Measurements from ENCODE around the gene OR10V1. TPM values are rescaled to one million over a fixed set of nuclear protein-coding genes. Genes with fewer than 3 reads are reported as not detected.

The OR10V1 gene
- not detected for polyA plus RNA-seq (2013, experiment 1 of 2)
- polyA plus RNA-seq (2013, experiment 2 of 2), result not detected

DNA sequence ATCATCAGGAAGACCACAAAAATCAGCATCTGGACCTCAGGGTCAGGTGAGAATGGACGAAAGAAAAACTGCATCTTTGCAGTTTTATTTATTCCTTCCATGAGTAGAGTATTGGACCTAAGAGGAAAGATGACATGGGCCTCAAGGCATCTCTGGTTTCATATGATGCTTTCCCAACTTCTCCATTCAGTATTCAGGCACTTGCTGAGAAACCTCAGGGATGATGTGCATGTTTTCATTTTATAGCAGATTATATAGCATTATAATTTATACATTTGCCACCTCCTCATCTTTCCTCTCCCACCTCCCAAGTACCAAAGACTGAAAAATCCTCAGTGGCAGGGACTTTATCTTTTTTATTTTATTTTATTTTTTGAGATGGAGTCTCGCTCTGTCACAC, at the start of gene OR10V1:
Gene OR10V1, minus strand, starts transcription at position 101 of the 400 bp plus-strand sequence. Its CDS starts 0 bp downstream, at position 101.
- Histone ChIP-seq H3K27ac (ENCODE audit: low read depth, low read length, severe bottlenecking) (no peak within 1 kb of the TSS), H3K36me3 (ENCODE audit: control insufficient read depth, insufficient read depth, low read length) (no peaks in the 10 kb centered on the region), H3K4me1 (ENCODE audit: control insufficient read depth, insufficient read depth, low read length, poor library complexity, severe bottlenecking) (peaks cover under 1% of the 10 kb centered on the region), H3K4me3 (ENCODE audit: extremely low read depth, insufficient read depth, low read length, poor library complexity, severe bottlenecking) (no peak within 1 kb of the TSS), H3K9me3 (ENCODE audit: control insufficient read depth, low read length) (no peaks in the 10 kb centered on the region)
- 86% methylated on average over 1 of the region's 2 CpGs; no CpG with 5 or more reads in 1 of the 2 experiments for WGBS, 2 experiments (ENCODE audit: insufficient coverage in 2 of 2)

GRCh38 chr11:59761993-59762392, 48.3 kb upstream of the OR10V1 start:
- WGBS, 2 experiments (ENCODE audit: insufficient coverage in 2 of 2), result 92 to 95% methylated on average over 6 of the region's 6 CpGs

GRCh38 chr11:59760771-59761170, 47.1 kb upstream of the OR10V1 start:
- WGBS, 2 experiments (ENCODE audit: insufficient coverage in 2 of 2), result 93% methylated on average over 4 of the region's 4 CpGs; no CpG with 5 or more reads in 1 of the 2 experiments
- Histone ChIP-seq H3K9me3 (ENCODE audit: control insufficient read depth, low read length) (no peaks in the 10 kb centered on the region), H3K36me3 (ENCODE audit: control insufficient read depth, insufficient read depth, low read length) (peaks cover 42% of the 10 kb centered on the region), H3K4me1 (ENCODE audit: control insufficient read depth, insufficient read depth, low read length, poor library complexity, severe bottlenecking) (peaks cover 6% of the 10 kb centered on the region), H3K27ac (ENCODE audit: low read depth, low read length, severe bottlenecking) (no peak overlapping the region), H3K4me3 (ENCODE audit: extremely low read depth, insufficient read depth, low read length, poor library complexity, severe bottlenecking) (no peak overlapping the region)

More at GRCh38 chr11:59761993-59762392, 48.3 kb upstream of the OR10V1 start:
- H3K36me3 ChIP-seq (ENCODE audit: control insufficient read depth, insufficient read depth, low read length), result peaks cover 42% of the 10 kb centered on the region
- no peak overlapping the region for H3K27ac ChIP-seq (ENCODE audit: low read depth, low read length, severe bottlenecking)
- no peak overlapping the region for H3K4me3 ChIP-seq (ENCODE audit: extremely low read depth, insufficient read depth, low read length, poor library complexity, severe bottlenecking)
- peaks cover 7% of the 10 kb centered on the region for H3K4me1 ChIP-seq (ENCODE audit: control insufficient read depth, insufficient read depth, low read length, poor library complexity, severe bottlenecking)
- H3K9me3 ChIP-seq (ENCODE audit: control insufficient read depth, low read length), result no peaks in the 10 kb centered on the region

DNA sequence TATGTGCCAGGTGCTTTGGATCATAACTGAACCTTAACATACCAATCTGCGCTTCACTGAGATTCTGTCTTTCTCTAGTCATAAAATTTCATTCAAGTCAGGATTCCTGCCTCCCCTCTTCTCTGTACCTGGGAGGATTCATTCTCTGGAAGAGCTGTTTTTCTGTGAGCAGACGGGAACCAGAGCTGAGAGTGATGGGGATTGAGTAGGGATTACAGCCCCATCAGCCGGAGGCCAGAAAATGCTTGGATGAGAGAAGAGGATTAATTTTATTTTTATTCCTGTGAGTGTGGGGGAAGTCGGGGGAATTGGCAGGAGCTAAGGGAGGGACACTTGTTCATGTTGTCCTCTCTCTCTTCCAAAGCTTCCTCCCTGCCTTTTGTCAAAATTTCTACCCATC, 46.3 kb upstream of the OR10V1 start:
- Histone ChIP-seq H3K4me3 (ENCODE audit: extremely low read depth, insufficient read depth, low read length, poor library complexity, severe bottlenecking) (no peak overlapping the region), H3K9me3 (ENCODE audit: control insufficient read depth, low read length) (no peaks in the 10 kb centered on the region), H3K4me1 (ENCODE audit: control insufficient read depth, insufficient read depth, low read length, poor library complexity, severe bottlenecking) (peaks cover 4% of the 10 kb centered on the region), H3K36me3 (ENCODE audit: control insufficient read depth, insufficient read depth, low read length) (peaks cover 42% of the 10 kb centered on the region), H3K27ac (ENCODE audit: low read depth, low read length, severe bottlenecking) (no peak overlapping the region)
- 83% methylated on average over 1 of the region's 4 CpGs; no CpG with 5 or more reads in 1 of the 2 experiments for WGBS, 2 experiments (ENCODE audit: insufficient coverage in 2 of 2)

DNA sequence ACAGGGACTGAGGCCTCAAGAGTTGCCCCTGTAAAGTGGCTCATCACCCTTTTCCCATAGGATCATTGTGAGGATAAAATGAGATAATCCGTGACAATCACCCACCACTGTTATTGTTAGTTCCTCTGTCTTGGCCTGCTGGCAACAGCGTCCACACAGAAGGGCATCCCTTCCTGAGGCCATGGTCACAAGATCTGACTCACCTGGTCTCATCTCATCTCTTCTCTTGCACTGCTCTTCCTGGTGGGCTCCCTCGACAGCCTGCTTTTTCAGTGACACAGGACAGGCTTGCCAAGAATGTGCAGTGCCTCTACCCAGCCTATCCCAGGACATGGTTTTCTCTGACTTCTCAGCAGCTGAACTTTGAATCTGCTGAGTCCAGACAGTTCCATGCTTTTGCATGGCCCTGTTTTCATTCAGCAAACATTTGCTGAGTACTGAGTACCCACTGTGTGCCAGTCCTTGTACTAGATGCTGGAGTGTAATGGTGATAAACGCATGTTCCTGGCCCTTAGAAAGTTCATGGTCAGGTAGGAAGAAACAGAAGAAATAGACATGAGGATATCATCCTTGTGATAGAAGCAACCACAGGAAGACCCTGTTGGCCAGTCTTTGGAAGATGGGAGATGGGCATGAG, 44.9 kb upstream of the OR10V1 start:
- Histone ChIP-seq H3K4me3 (ENCODE audit: extremely low read depth, insufficient read depth, low read length, poor library complexity, severe bottlenecking) (no peak overlapping the region), H3K4me1 (ENCODE audit: control insufficient read depth, insufficient read depth, low read length, poor library complexity, severe bottlenecking) (peaks cover 4% of the 10 kb centered on the region), H3K9me3 (ENCODE audit: control insufficient read depth, low read length) (no peaks in the 10 kb centered on the region), H3K27ac (ENCODE audit: low read depth, low read length, severe bottlenecking) (no peak overlapping the region), H3K36me3 (ENCODE audit: control insufficient read depth, insufficient read depth, low read length) (peaks cover 42% of the 10 kb centered on the region)
- WGBS, 2 experiments (ENCODE audit: insufficient coverage in 2 of 2), result 88 to 93% methylated on average over 3 to 4 of the region's 4 CpGs

GRCh38 chr11:59756845-59757244, 43.2 kb upstream of the OR10V1 start:
- peaks cover 27% of the 10 kb centered on the region for H3K36me3 ChIP-seq (ENCODE audit: control insufficient read depth, insufficient read depth, low read length)
- peak overlapping the region; percentile 85 for H3K4me3 ChIP-seq (ENCODE audit: extremely low read depth, insufficient read depth, low read length, poor library complexity, severe bottlenecking)
- peaks cover 4% of the 10 kb centered on the region for H3K4me1 ChIP-seq (ENCODE audit: control insufficient read depth, insufficient read depth, low read length, poor library complexity, severe bottlenecking)
- 60 to 68% methylated on average over 2 to 3 of the region's 4 CpGs for WGBS, 2 experiments (ENCODE audit: insufficient coverage in 2 of 2)
- no peaks in the 10 kb centered on the region for H3K9me3 ChIP-seq (ENCODE audit: control insufficient read depth, low read length)
- H3K27ac ChIP-seq (ENCODE audit: low read depth, low read length, severe bottlenecking), result no peak overlapping the region

GRCh38 chr11:59756558-59756840, 42.9 kb upstream of the OR10V1 start:
- H3K36me3 ChIP-seq (ENCODE audit: control insufficient read depth, insufficient read depth, low read length), result peaks cover 26% of the 10 kb centered on the region
- H3K4me1 ChIP-seq (ENCODE audit: control insufficient read depth, insufficient read depth, low read length, poor library complexity, severe bottlenecking), result peaks cover 4% of the 10 kb centered on the region
- H3K4me3 ChIP-seq (ENCODE audit: extremely low read depth, insufficient read depth, low read length, poor library complexity, severe bottlenecking), result peak overlapping the region; percentile 85
- WGBS, 2 experiments (ENCODE audit: insufficient coverage in 2 of 2), result 63 to 79% methylated on average over 2 to 3 of the region's 3 CpGs
- H3K27ac ChIP-seq (ENCODE audit: low read depth, low read length, severe bottlenecking), result peak overlapping the region; percentile 94
- H3K9me3 ChIP-seq (ENCODE audit: control insufficient read depth, low read length), result no peaks in the 10 kb centered on the region

- Histone ChIP-seq H3K27ac (ENCODE audit: low read depth, low read length, severe bottlenecking) (peak overlapping the region; percentile 94), H3K4me3 (ENCODE audit: extremely low read depth, insufficient read depth, low read length, poor library complexity, severe bottlenecking) (peak overlapping the region; percentile 85), H3K4me1 (ENCODE audit: control insufficient read depth, insufficient read depth, low read length, poor library complexity, severe bottlenecking) (peaks cover 4% of the 10 kb centered on the region), H3K9me3 (ENCODE audit: control insufficient read depth, low read length) (no peaks in the 10 kb centered on the region), H3K36me3 (ENCODE audit: control insufficient read depth, insufficient read depth, low read length) (peaks cover 20% of the 10 kb centered on the region)
- 0 to 1% methylated on average over 13 to 17 of the region's 23 CpGs for WGBS, 2 experiments (ENCODE audit: insufficient coverage in 2 of 2)
Measured at GRCh38 chr11:59755701-59756557, 42.3 kb upstream of the OR10V1 start.

DNA sequence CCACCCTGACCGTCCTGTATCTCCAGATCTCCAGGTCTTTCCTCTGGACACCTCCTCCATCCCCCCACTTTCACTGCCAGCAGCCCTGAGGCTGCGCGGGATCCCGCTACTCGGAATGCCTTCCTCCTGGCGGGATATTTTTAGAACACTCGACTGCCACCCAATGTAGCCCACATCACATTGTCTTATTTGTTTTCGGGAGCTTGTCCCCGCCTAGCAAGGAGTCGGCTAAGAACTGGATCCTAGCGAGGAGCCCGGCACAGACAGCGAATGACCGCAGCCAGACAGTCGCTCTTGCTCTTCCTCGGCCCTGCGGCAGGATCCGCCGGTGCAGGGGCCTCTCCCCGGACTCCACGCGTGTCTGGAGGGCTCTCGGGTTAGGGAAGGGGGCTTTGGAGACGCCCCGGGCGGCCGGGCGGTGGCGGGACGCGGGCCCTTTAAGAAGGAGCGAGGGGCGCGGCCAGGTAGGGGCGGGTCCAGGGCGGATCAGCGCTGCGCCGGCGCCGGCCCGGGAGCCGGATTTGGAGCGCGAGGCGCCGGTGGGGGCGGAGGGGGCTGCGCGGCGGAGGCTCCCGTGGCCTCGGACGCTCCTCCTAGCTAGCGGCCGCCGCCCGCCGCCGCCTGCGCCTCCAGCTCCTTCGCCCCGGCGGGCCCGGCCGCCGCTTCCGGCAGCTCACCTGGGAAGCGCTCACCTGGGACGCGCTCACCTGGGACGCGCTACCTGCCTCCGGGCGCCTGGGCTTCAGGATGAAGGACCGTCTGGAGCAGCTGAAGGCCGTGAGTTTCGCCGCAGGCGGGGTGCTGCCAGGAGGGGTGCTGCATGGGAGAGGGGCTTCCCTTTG, 41.4 kb upstream of the OR10V1 start, which contains the start of gene STX3:
Gene STX3, plus strand, starts transcription at position 518 of the 842 bp plus-strand sequence. Its CDS starts 230 bp downstream, at position 748.
- H3K9me3 ChIP-seq (ENCODE audit: control insufficient read depth, low read length), result no peaks in the 10 kb centered on the region
- peaks cover 4% of the 10 kb centered on the region for H3K4me1 ChIP-seq (ENCODE audit: control insufficient read depth, insufficient read depth, low read length, poor library complexity, severe bottlenecking)
- H3K27ac ChIP-seq (ENCODE audit: low read depth, low read length, severe bottlenecking), result peak within 1 kb of the TSS; percentile 94
- H3K36me3 ChIP-seq (ENCODE audit: control insufficient read depth, insufficient read depth, low read length), result peaks cover 13% of the 10 kb centered on the region
- WGBS, 2 experiments (ENCODE audit: insufficient coverage in 2 of 2), result 1% methylated on average over 46 to 65 of the region's 80 CpGs
- H3K4me3 ChIP-seq (ENCODE audit: extremely low read depth, insufficient read depth, low read length, poor library complexity, severe bottlenecking), result peak within 1 kb of the TSS; percentile 85

DNA sequence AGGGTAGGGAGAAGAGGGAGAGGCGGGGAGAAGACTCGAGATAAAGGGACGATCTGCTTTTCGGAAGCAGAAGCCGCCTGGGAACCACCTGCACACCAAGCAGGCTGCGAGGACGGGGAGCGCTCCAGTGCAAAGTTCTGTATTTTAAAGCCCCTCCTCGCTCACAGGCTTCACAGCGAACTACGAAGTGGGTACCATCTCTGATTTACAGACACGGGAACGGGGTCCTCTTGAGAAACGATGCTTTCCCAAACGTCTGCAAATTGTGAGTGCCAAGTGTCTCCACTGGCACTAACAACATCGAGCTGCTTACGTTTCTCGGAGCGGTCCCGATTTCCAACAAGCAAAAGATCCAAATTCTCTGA, 40.8 kb upstream of the OR10V1 start:
- Histone ChIP-seq H3K4me3 (ENCODE audit: extremely low read depth, insufficient read depth, low read length, poor library complexity, severe bottlenecking) (peak overlapping the region; percentile 85), H3K4me1 (ENCODE audit: control insufficient read depth, insufficient read depth, low read length, poor library complexity, severe bottlenecking) (peaks cover 4% of the 10 kb centered on the region), H3K9me3 (ENCODE audit: control insufficient read depth, low read length) (no peaks in the 10 kb centered on the region), H3K27ac (ENCODE audit: low read depth, low read length, severe bottlenecking) (peak overlapping the region; percentile 94), H3K36me3 (ENCODE audit: control insufficient read depth, insufficient read depth, low read length) (peaks cover 10% of the 10 kb centered on the region)
- WGBS, 2 experiments (ENCODE audit: insufficient coverage in 2 of 2), result 1 to 3% methylated on average over 13 to 20 of the region's 20 CpGs

Measured in mesodermal cell (in vitro differentiated cells).